Neutrophil (primary cell): ENCODE results near the gene PPP1R18.
A peak's percentile ranks its signal among the peaks of the same experiment; 100 is the strongest.

Experiments used
- H3K27ac ChIP-seq: fragments of 200-600 bp; sonication (generic); 2 replicates; pipeline ENCODE4 v1.5.1; 2016; ENCODE audit warnings: mild to moderate bottlenecking, moderate library complexity
- H3K27me3 ChIP-seq: fragments of 200-600 bp; sonication (generic); 2 replicates; pipeline ENCODE4 v1.6.0; 2016; ENCODE audit warnings: mild to moderate bottlenecking
- H3K36me3 ChIP-seq: fragments of 200-600 bp; sonication (generic); 2 replicates; pipeline ENCODE4 v1.5.1; 2017
- H3K4me1 ChIP-seq, 2 experiments: fragments of 200-600 bp in 1 of 2; sonication (generic) in 1 of 2; 1 replicate in 1 of 2; 2 replicates in 1 of 2; pipeline versions ENCODE4 v1.5.1 to v1.6.1; 2013 to 2016; ENCODE audit warnings: low read depth in 1 of 2, low read length in 1 of 2, mild to moderate bottlenecking in 1 of 2, moderate library complexity in 1 of 2; ENCODE audit not compliant: control insufficient read depth in 1 of 2, insufficient read depth in 1 of 2
- H3K4me3 ChIP-seq, 2 experiments: fragments of 200-600 bp in 1 of 2; sonication (generic) in 1 of 2; 1 replicate in 1 of 2; 2 replicates in 1 of 2; pipeline ENCODE4 v1.5.1; 2013 to 2016; ENCODE audit warnings: low read depth in 1 of 2, low read length in 1 of 2, mild to moderate bottlenecking in 1 of 2, moderate library complexity in 1 of 2
- H3K9me3 ChIP-seq: fragments of 200-600 bp; sonication (generic); 2 replicates; pipeline ENCODE4 v1.5.1; 2016
- CTCF ChIP-seq: fragments of 200-600 bp; sonication (generic); IDR thresholded peaks from 2 replicates; pipeline ENCODE4 v1.5.1; 2016; ENCODE audit warnings: antibody characterized with exemption

PPP1R18 gene

GRCh38 chr6:30685157-30686008 is 1.1 kb downstream of the PPP1R18 start:
- no peak for TF ChIP-seq CTCF
- peak overlapping the region; percentile 95 to 100 for H3K4me3 ChIP-seq
- H3K4me1 ChIP-seq: peaks cover 53 to 76% of the 10 kb centered on the region in 2 experiments
- H3K27ac ChIP-seq: peak overlapping the region; percentile 95
- no peaks in the 10 kb centered on the region for H3K27me3 ChIP-seq
- peaks cover 19% of the 10 kb centered on the region for H3K36me3 ChIP-seq
- H3K9me3 ChIP-seq: no peaks in the 10 kb centered on the region

- peaks cover 53 to 76% of the 10 kb centered on the region in 2 experiments for H3K4me1 ChIP-seq
- H3K4me3 ChIP-seq: peak overlapping the region; percentile 95 to 100
- H3K27me3 ChIP-seq: no peaks in the 10 kb centered on the region
- H3K36me3 ChIP-seq: peaks cover 27% of the 10 kb centered on the region
- peak; percentile 14 for TF ChIP-seq CTCF
- H3K27ac ChIP-seq: peak overlapping the region; percentile 95
- no peaks in the 10 kb centered on the region for H3K9me3 ChIP-seq
Observed at GRCh38 chr6:30684386-30685156, 1.9 kb downstream of the PPP1R18 start.

GRCh38 chr6:30683980-30684338 is 2.5 kb downstream of the PPP1R18 start:
- no peaks in the 10 kb centered on the region for H3K9me3 ChIP-seq
- H3K27me3 ChIP-seq: no peaks in the 10 kb centered on the region
- peak overlapping the region; percentile 95 for H3K27ac ChIP-seq
- no peak for TF ChIP-seq CTCF
- peak overlapping the region; percentile 95 to 100 for H3K4me3 ChIP-seq
- peaks cover 53 to 76% of the 10 kb centered on the region in 2 experiments for H3K4me1 ChIP-seq
- peaks cover 33% of the 10 kb centered on the region for H3K36me3 ChIP-seq

- Histone ChIP-seq H3K4me1 (peaks cover 53 to 76% of the 10 kb centered on the region in 2 experiments), H3K4me3 (peak overlapping the region; percentile 95 to 100), H3K9me3 (no peaks in the 10 kb centered on the region), H3K36me3 (peaks cover 39% of the 10 kb centered on the region), H3K27ac (peak overlapping the region; percentile 95), H3K27me3 (no peaks in the 10 kb centered on the region)
- TF ChIP-seq CTCF: no peak
Observed at GRCh38 chr6:30683183-30683979, 3.1 kb downstream of the PPP1R18 start.
